Measurements from ENCODE around the gene GRWD1.

The GRWD1 gene

GRCh38 chr19:48444129-48444935 is 1.5 kb upstream of the GRWD1 start:
- TF ChIP-seq, protein P1, sequence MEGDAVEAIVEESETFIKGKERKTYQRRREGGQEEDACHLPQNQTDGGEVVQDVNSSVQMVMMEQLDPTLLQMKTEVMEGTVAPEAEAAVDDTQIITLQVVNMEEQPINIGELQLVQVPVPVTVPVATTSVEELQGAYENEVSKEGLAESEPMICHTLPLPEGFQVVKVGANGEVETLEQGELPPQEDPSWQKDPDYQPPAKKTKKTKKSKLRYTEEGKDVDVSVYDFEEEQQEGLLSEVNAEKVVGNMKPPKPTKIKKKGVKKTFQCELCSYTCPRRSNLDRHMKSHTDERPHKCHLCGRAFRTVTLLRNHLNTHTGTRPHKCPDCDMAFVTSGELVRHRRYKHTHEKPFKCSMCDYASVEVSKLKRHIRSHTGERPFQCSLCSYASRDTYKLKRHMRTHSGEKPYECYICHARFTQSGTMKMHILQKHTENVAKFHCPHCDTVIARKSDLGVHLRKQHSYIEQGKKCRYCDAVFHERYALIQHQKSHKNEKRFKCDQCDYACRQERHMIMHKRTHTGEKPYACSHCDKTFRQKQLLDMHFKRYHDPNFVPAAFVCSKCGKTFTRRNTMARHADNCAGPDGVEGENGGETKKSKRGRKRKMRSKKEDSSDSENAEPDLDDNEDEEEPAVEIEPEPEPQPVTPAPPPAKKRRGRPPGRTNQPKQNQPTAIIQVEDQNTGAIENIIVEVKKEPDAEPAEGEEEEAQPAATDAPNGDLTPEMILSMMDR (conservative IDR thresholded peaks at IDR 0.05) = no peak
- TF ChIP-seq ZFX (IDR thresholded peaks at IDR 0.05) = no peak
- H3K27ac ChIP-seq = peak overlapping the region; percentile 80

GRCh38 chr19:48444936-48445200 is 915 bp upstream of the GRWD1 start:
- peak overlapping the region; percentile 80 for H3K27ac ChIP-seq
- TF ChIP-seq ZFX (IDR thresholded peaks at IDR 0.05) = no peak
- TF ChIP-seq, protein P1 (conservative IDR thresholded peaks at IDR 0.05) = no peak

- H3K27ac ChIP-seq = peak overlapping the region; percentile 80
- TF ChIP-seq, protein P1 (conservative IDR thresholded peaks at IDR 0.05) = peak; percentile 63
- no peak for TF ChIP-seq ZFX (IDR thresholded peaks at IDR 0.05)
Observed at GRCh38 chr19:48445256-48445605, 552 bp upstream of the GRWD1 start.

- no peak for TF ChIP-seq ZFX (IDR thresholded peaks at IDR 0.05)
- TF ChIP-seq, protein P1 (conservative IDR thresholded peaks at IDR 0.05) = no peak
- H3K27ac ChIP-seq = peak overlapping the region; percentile 80
Observed at GRCh38 chr19:48446579-48446978, 796 bp downstream of the GRWD1 start.

- no peak overlapping the region for H3K27ac ChIP-seq
- TF ChIP-seq, protein P1 (conservative IDR thresholded peaks at IDR 0.05) = no peak
- no peak for TF ChIP-seq ZFX (IDR thresholded peaks at IDR 0.05)
Observed at GRCh38 chr19:48448563-48448962, 2.8 kb downstream of the GRWD1 start.

GRCh38 chr19:48450441-48450840 is 4.7 kb downstream of the GRWD1 start:
- TF ChIP-seq, protein P1 (conservative IDR thresholded peaks at IDR 0.05) = no peak
- no peak for TF ChIP-seq ZFX (IDR thresholded peaks at IDR 0.05)
- H3K27ac ChIP-seq = no peak overlapping the region

DNA sequence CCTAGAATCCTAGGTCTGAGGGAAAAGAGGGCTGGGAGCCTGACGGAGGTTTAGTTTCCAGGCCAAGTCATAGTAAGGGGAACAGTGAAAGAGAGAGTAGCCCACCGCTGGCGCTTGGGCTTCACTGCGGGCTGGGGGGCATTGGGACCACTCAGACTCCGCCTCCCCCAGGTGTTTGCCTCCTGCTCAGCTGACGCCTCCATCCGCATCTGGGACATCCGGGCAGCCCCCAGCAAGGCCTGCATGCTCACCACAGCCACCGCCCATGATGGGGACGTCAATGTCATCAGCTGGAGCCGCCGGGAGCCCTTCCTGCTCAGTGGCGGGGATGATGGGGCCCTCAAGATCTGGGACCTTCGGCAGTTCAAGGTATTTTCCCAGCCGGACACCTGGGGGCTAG is 5.1 kb downstream of the GRWD1 start:
- no peak overlapping the region for H3K27ac ChIP-seq
- no peak for TF ChIP-seq ZFX (IDR thresholded peaks at IDR 0.05)
- TF ChIP-seq, protein P1 (conservative IDR thresholded peaks at IDR 0.05) = no peak
